Activated CD4-positive, alpha-beta T cell treated with anti-CD3 and anti-CD28 coated beads, Interleukin-10, Interleukin-2, amounts not matched to agents 100 ng/mL and 50 ng/mL, durations not matched to agents 16 hours and 8 hours (primary cell): ENCODE results near the gene TM2D1.
"Not testable (repeated sequence)": the region's sequence is repeated elsewhere in the genome, so short reads cannot be mapped to it uniquely, and the experiment has no call there.

Experiments used
- DNase-seq: peaks from one replicate; pipeline ENCODE4 v3.0.0-alpha.2; 2020

Gene TM2D1

GRCh38 chr1:61711969-61712368 lies 13.0 kb downstream of the TM2D1 start:
- no peak for DNase-seq

GRCh38 chr1:61711257-61711656 lies 13.7 kb downstream of the TM2D1 start:
- not testable (repeated sequence) for DNase-seq

- no peak for DNase-seq
These were observed 15.0 kb downstream of the TM2D1 start for GRCh38 chr1:61709908-61710289.

GRCh38 chr1:61708953-61709907 lies 15.7 kb downstream of the TM2D1 start:
- no peak for DNase-seq

GRCh38 chr1:61699911-61700851 lies 24.8 kb downstream of the TM2D1 start:
- no peak for DNase-seq

- DNase-seq, result no peak
These were observed 32.7 kb downstream of the TM2D1 start for GRCh38 chr1:61692155-61692800.

- no peak for DNase-seq
These were observed 37.0 kb downstream of the TM2D1 start for GRCh38 chr1:61687901-61688300.

- no peak for DNase-seq
These were observed 42.0 kb downstream of the TM2D1 start for GRCh38 chr1:61682891-61683290.

GRCh38 chr1:61680500-61680899 lies 44.4 kb downstream of the TM2D1 start:
- no peak for DNase-seq

GRCh38 chr1:61676881-61677280 lies 48.1 kb downstream of the TM2D1 start:
- DNase-seq, result not testable (repeated sequence)

GRCh38 chr1:61674221-61674620 lies 50.7 kb downstream of the TM2D1 start:
- DNase-seq, result no peak

- no peak for DNase-seq
These were observed 52.6 kb downstream of the TM2D1 start for GRCh38 chr1:61672376-61672775.

GRCh38 chr1:61670445-61670844 lies 54.5 kb downstream of the TM2D1 start:
- DNase-seq, result no peak

GRCh38 chr1:61670016-61670415 lies 54.9 kb downstream of the TM2D1 start:
- no peak for DNase-seq

GRCh38 chr1:61659061-61659460 lies 65.9 kb downstream of the TM2D1 start:
- no peak for DNase-seq

- no peak for DNase-seq
These were observed 69.5 kb downstream of the TM2D1 start for GRCh38 chr1:61655453-61655852.

GRCh38 chr1:61654067-61654466 lies 70.9 kb downstream of the TM2D1 start:
- no peak for DNase-seq

- DNase-seq, result no peak
These were observed 75.8 kb downstream of the TM2D1 start for GRCh38 chr1:61648983-61649742.

GRCh38 chr1:61647142-61647541 lies 77.8 kb downstream of the TM2D1 start:
- DNase-seq, result no peak

GRCh38 chr1:61645476-61645875 lies 79.5 kb downstream of the TM2D1 start:
- DNase-seq, result no peak

- DNase-seq, result no peak
These were observed 80.6 kb downstream of the TM2D1 start for GRCh38 chr1:61644303-61644702.
